GM23248 (cell line): Measurements from ENCODE around the gene TGM2.

Experiments used
- EZH2 ChIP-seq: fragments of 200-600 bp; sonication (generic); IDR thresholded peaks from 2 replicates; pipeline ENCODE4 v1.6.1; 2018; ENCODE audit warnings: antibody characterized with exemption, mild to moderate bottlenecking; ENCODE audit not compliant: insufficient read depth, poor library complexity, severe bottlenecking
- EZH2phosphoT487 ChIP-seq: fragments of 200-600 bp; sonication (generic); IDR thresholded peaks from 2 replicates; pipeline ENCODE4 v1.6.1; 2018; ENCODE audit warnings: antibody characterized with exemption, moderate library complexity, mild to moderate bottlenecking, low read depth; ENCODE audit not compliant: insufficient read depth

- TF ChIP-seq EZH2phosphoT487 (no peak), EZH2 (no peak)
Observed at GRCh38 chr20:38158701-38159351, 6.2 kb downstream of the TGM2 start.
